Testis (tissue), 3 donors: ENCODE measurements around the gene EXOC3L1. TPM values are rescaled to one million over a fixed set of nuclear protein-coding genes. Genes with fewer than 3 reads are reported as not detected.

Source experiments
- DNase-seq: peaks from one replicate; pipeline ENCODE4 v3.0.0-alpha.2; 2019
- H3K27ac ChIP-seq, 2 donors: fragments of 200-600 bp; sonication (generic); one replicate each; pipeline ENCODE4 v1.5.1; 2019
- H3K27me3 ChIP-seq: fragments of 200-600 bp; sonication (generic); one replicate; pipeline ENCODE4 v1.5.1; 2019
- H3K36me3 ChIP-seq: fragments of 200-600 bp; sonication (generic); one replicate; pipeline ENCODE4 v1.5.1; 2017; ENCODE audit warnings: low read depth; ENCODE audit errors: missing control alignments
- H3K4me1 ChIP-seq: fragments of 200-600 bp; sonication (generic); one replicate; pipeline ENCODE4 v1.5.1; 2019
- H3K4me3 ChIP-seq, 2 donors: fragments of 200-600 bp; sonication (generic); one replicate each; pipeline ENCODE4 v1.5.1; 2017 to 2019
- H3K9me3 ChIP-seq: fragments of 200-600 bp; sonication (generic); one replicate; pipeline ENCODE4 v1.5.1; 2017
- CTCF ChIP-seq, 3 experiments: fragments of 450-650 bp in 2 of 3; fragments of 200-600 bp in 1 of 3; sonication (generic) in 1 of 3; IDR thresholded peaks; one replicate each; pipeline ENCODE4 v1.5.1; 2016 to 2019; ENCODE audit warnings: antibody characterized with exemption in 3 of 3, mild to moderate bottlenecking in 2 of 3, moderate library complexity in 1 of 3
- POLR2A ChIP-seq: fragments of 450-650 bp; IDR thresholded peaks from one replicate; pipeline ENCODE4 v1.6.1; 2017; ENCODE audit warnings: antibody characterized with exemption, mild to moderate bottlenecking, moderate library complexity
- WGBS, 2 donors: methylation state at CpG; one replicate each; pipeline ENCODE4 v1.1.5; 2018; 5-methylcytosine and 5-hydroxymethylcytosine counted together
- intact Hi-C: fragments of 100-400 bp; cut with DNase I; formaldehyde crosslinking; loops from one replicate; pipeline ENCODE4 v1.15.1; 2023; ENCODE audit warnings: low total_unique reads
- polyA plus RNA-seq: library from polyadenylated mRNA; stranded (reverse); fragments of 350-450 nt; fragmentation: Illumina TruSeq; extraction: RNeasy Lipid Tissue Mini Kit (QIAGEN cat#74804); gene quantifications from one replicate; pipeline ENCODE4 v1.2.3, GENCODE V29; 2014; ENCODE audit warnings: low read depth, low replicate concordance; ENCODE audit not compliant: insufficient read depth
- total RNA-seq, 2 donors: library from RNA; depleted of rRNA; stranded (reverse); fragments of >200 nt; gene quantifications; one replicate each; pipeline ENCODE4 v1.2.3, GENCODE V29; 2016

Gene EXOC3L1
- total and polyA plus RNA-seq, 3 donors from 2014 or later = 2.6 to 9.0 (median 5.1) TPM

DNA sequence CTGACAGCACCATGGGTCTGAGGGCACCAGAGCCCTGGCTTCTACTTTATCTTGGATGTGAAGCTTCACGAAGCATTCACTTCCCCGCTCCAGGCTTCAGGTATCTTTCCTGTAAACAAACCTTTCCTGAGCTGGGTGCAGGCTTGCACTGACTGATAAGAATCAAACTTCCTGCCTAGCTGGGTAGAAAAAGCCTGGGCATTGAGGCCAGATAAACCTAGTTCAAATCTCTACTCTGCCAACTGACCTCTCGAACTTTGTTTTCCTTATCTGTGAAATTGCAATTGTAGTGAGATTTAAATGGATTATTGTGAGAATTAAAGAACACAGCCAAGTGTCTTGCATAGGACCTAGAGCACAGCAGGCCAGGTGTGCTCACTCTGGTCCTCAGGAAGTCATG lies 34.1 kb upstream of the EXOC3L1 start:
- no peak for TF ChIP-seq POLR2A
- TF ChIP-seq CTCF (IDR thresholded peaks at IDR 0.05) = no peak

GRCh38 chr16:67216612-67217490 lies 26.9 kb upstream of the EXOC3L1 start:
- no peaks in the 10 kb centered on the region for H3K4me1 ChIP-seq
- H3K36me3 ChIP-seq = no peaks in the 10 kb centered on the region
- intact Hi-C loops = no loop called here
- H3K27ac ChIP-seq = no peak overlapping the region
- H3K4me3 ChIP-seq = no peak overlapping the region
- H3K9me3 ChIP-seq = no peaks in the 10 kb centered on the region
- TF ChIP-seq POLR2A = no peak
- TF ChIP-seq CTCF (IDR thresholded peaks at IDR 0.05) = no peak
- H3K27me3 ChIP-seq = no peaks in the 10 kb centered on the region
- WGBS, 2 donors = 75% methylated on average over 18 of the region's 18 CpGs
- no peak for DNase-seq

More for the DNA sequence above, 34.1 kb upstream of the EXOC3L1 start:
- Histone ChIP-seq H3K4me3 (no peak overlapping the region), H3K36me3 (no peaks in the 10 kb centered on the region), H3K27me3 (no peaks in the 10 kb centered on the region), H3K27ac (no peak overlapping the region), H3K9me3 (no peaks in the 10 kb centered on the region), H3K4me1 (peaks cover 11% of the 10 kb centered on the region)
- intact Hi-C loops = no loop called here
- DNase-seq = no peak
- WGBS, 2 donors = 75 to 81% methylated on average over 3 of the region's 3 CpGs

DNA sequence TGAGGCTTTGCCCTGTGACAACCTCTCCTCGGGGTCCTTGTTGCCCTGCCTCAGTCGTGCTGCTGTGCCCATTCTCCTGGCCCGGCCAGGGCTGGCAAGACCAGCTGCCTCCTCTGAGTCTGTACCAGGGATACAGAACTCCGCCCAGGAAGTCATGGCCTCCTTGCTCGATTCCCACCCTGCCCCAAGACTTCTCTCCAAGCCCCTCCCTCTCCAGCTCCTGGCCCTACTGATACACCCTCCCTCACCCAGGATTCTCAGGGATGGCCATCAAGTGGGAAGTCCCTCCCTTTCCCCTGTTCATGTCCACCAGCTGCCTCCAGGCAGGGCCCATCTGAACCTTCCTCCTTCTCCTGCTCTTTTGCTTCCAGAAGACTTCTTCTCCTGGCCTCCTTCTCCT lies 25.8 kb upstream of the EXOC3L1 start:
- no peaks in the 10 kb centered on the region for H3K9me3 ChIP-seq
- TF ChIP-seq POLR2A = no peak
- TF ChIP-seq CTCF (IDR thresholded peaks at IDR 0.05) = no peak
- H3K4me3 ChIP-seq = no peak overlapping the region
- WGBS, 2 donors = 82% methylated on average over 5 of the region's 5 CpGs
- H3K4me1 ChIP-seq = no peaks in the 10 kb centered on the region
- intact Hi-C loops = no loop called here
- H3K27me3 ChIP-seq = no peaks in the 10 kb centered on the region
- no peaks in the 10 kb centered on the region for H3K36me3 ChIP-seq
- H3K27ac ChIP-seq = no peak overlapping the region
- no peak for DNase-seq

DNA sequence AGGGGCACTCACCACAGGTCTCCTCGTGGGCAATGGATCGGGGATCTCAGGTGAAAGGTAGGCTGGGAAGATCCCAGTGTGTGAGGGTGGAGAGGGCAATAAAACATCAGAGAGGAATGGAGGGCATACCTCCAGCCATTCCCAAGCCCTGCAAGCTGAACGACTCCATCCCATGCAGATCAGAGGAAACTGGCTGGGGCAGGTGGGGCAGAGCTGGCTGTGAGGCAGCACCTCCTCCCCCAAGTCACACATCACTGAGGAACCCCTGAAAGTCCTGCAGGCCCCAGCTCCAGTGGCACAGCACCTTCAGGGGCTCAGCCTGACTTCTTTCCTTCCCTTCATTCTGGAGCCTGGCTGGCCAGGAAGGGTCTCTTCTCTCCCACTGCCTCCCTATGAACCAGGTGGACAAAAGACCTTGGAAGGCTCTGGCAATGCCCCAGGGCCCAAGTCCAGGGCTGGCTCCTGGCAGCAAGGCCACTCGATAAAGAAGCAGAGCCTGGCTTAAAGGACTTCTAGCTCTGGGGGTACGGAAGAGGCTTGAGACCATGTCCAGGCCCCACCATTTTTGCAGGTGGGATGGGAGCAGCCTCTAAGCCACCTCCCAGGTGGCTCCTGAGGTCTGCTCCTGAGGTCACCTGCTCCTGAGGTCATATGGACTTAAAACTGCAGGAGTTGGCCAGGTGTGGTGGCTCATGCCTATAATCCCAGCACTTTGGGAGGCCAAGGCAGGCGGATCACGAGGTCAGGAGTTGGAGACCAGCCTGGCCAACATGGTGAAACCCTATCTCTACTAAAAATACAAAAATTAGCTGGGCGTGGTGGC lies 23.5 kb upstream of the EXOC3L1 start:
- H3K27me3 ChIP-seq = no peaks in the 10 kb centered on the region
- no peak overlapping the region for H3K27ac ChIP-seq
- intact Hi-C loops = no loop called here
- no peaks in the 10 kb centered on the region for H3K9me3 ChIP-seq
- no peaks in the 10 kb centered on the region for H3K4me1 ChIP-seq
- 66 to 74% methylated on average over 6 to 8 of the region's 8 CpGs for WGBS, 2 donors
- H3K4me3 ChIP-seq = no peak overlapping the region
- TF ChIP-seq CTCF (IDR thresholded peaks at IDR 0.05) (no peak), POLR2A (no peak)
- no peak for DNase-seq
- no peaks in the 10 kb centered on the region for H3K36me3 ChIP-seq
